ENCODE results near the gene FAM222B.

FAM222B gene

GRCh38 chr17:28842282-28843012 is at the start of gene FAM222B:
Gene FAM222B, minus strand, starts transcription at chr17:28842790. Its CDS starts 76,123 bp downstream, at chr17:28766667.
- Mint-ChIP-seq H3K4me3 (peak within 1 kb of the TSS; percentile 93), H3K36me3 (no peaks in the 10 kb centered on the region), H3K9me3 (no peaks in the 10 kb centered on the region), H3K27me3 (no peaks in the 10 kb centered on the region), H3K27ac (peak within 1 kb of the TSS; percentile 91), H3K4me1 (peaks cover 23% of the 10 kb centered on the region)
- ATAC-seq, result peak; percentile 99

- Mint-ChIP-seq H3K27ac (peak overlapping the region; percentile 100), H3K36me3 (peaks cover 38% of the 10 kb centered on the region), H3K27me3 (no peaks in the 10 kb centered on the region), H3K4me1 (peaks cover 85% of the 10 kb centered on the region), H3K4me3 (no peak overlapping the region), H3K9me3 (no peaks in the 10 kb centered on the region)
- ATAC-seq, result no peak
Observed at GRCh38 chr17:28892024-28892423, 49.4 kb upstream of the FAM222B start.

GRCh38 chr17:28891201-28891600 is 48.6 kb upstream of the FAM222B start:
- H3K4me1 Mint-ChIP-seq, result peaks cover 85% of the 10 kb centered on the region
- peaks cover 43% of the 10 kb centered on the region for H3K36me3 Mint-ChIP-seq
- H3K4me3 Mint-ChIP-seq, result peak overlapping the region; percentile 56
- no peak for ATAC-seq
- H3K9me3 Mint-ChIP-seq, result no peaks in the 10 kb centered on the region
- H3K27ac Mint-ChIP-seq, result peak overlapping the region; percentile 100
- no peaks in the 10 kb centered on the region for H3K27me3 Mint-ChIP-seq

GRCh38 chr17:28889996-28890395 is 47.4 kb upstream of the FAM222B start:
- peaks cover 48% of the 10 kb centered on the region for H3K36me3 Mint-ChIP-seq
- no peaks in the 10 kb centered on the region for H3K27me3 Mint-ChIP-seq
- peaks cover 86% of the 10 kb centered on the region for H3K4me1 Mint-ChIP-seq
- H3K9me3 Mint-ChIP-seq, result no peaks in the 10 kb centered on the region
- H3K4me3 Mint-ChIP-seq, result peak overlapping the region; percentile 78
- ATAC-seq, result no peak
- H3K27ac Mint-ChIP-seq, result peak overlapping the region; percentile 100

- Mint-ChIP-seq H3K27ac (peak overlapping the region; percentile 100), H3K27me3 (no peaks in the 10 kb centered on the region), H3K4me1 (peaks cover 95% of the 10 kb centered on the region), H3K36me3 (peaks cover 58% of the 10 kb centered on the region), H3K9me3 (no peaks in the 10 kb centered on the region), H3K4me3 (peak overlapping the region; percentile 78)
- peak; percentile 86 for ATAC-seq
Observed at GRCh38 chr17:28888832-28889231, 46.2 kb upstream of the FAM222B start.

GRCh38 chr17:28887871-28888471 is 45.4 kb upstream of the FAM222B start:
- ATAC-seq, result peak; percentile 89
- H3K27me3 Mint-ChIP-seq, result no peaks in the 10 kb centered on the region
- H3K36me3 Mint-ChIP-seq, result peaks cover 59% of the 10 kb centered on the region
- peaks cover 93% of the 10 kb centered on the region for H3K4me1 Mint-ChIP-seq
- peak overlapping the region; percentile 78 for H3K4me3 Mint-ChIP-seq
- H3K27ac Mint-ChIP-seq, result peak overlapping the region; percentile 100
- H3K9me3 Mint-ChIP-seq, result no peaks in the 10 kb centered on the region

- peak overlapping the region; percentile 10 for H3K4me3 Mint-ChIP-seq
- H3K9me3 Mint-ChIP-seq, result no peaks in the 10 kb centered on the region
- peaks cover 75% of the 10 kb centered on the region for H3K4me1 Mint-ChIP-seq
- no peak for ATAC-seq
- no peaks in the 10 kb centered on the region for H3K27me3 Mint-ChIP-seq
- H3K27ac Mint-ChIP-seq, result peak overlapping the region; percentile 100
- H3K36me3 Mint-ChIP-seq, result peaks cover 59% of the 10 kb centered on the region
Observed at GRCh38 chr17:28885951-28886350, 43.4 kb upstream of the FAM222B start.

GRCh38 chr17:28885363-28885762 is 42.8 kb upstream of the FAM222B start:
- Mint-ChIP-seq H3K4me3 (no peak overlapping the region), H3K36me3 (peaks cover 57% of the 10 kb centered on the region), H3K9me3 (no peaks in the 10 kb centered on the region), H3K27me3 (no peaks in the 10 kb centered on the region), H3K27ac (peak overlapping the region; percentile 56), H3K4me1 (peaks cover 69% of the 10 kb centered on the region)
- no peak for ATAC-seq

GRCh38 chr17:28883967-28884702 is 41.5 kb upstream of the FAM222B start:
- Mint-ChIP-seq H3K27me3 (no peaks in the 10 kb centered on the region), H3K27ac (peak overlapping the region; percentile 56), H3K36me3 (peaks cover 69% of the 10 kb centered on the region)

GRCh38 chr17:28882154-28882895 is 39.7 kb upstream of the FAM222B start:
- no peak overlapping the region for H3K27ac Mint-ChIP-seq
- no peaks in the 10 kb centered on the region for H3K27me3 Mint-ChIP-seq
- peaks cover 43% of the 10 kb centered on the region for H3K4me1 Mint-ChIP-seq
- H3K36me3 Mint-ChIP-seq, result peaks cover 78% of the 10 kb centered on the region
- no peak overlapping the region for H3K4me3 Mint-ChIP-seq
- no peak for ATAC-seq
- no peaks in the 10 kb centered on the region for H3K9me3 Mint-ChIP-seq

More at GRCh38 chr17:28883967-28884702, 41.5 kb upstream of the FAM222B start:
- H3K9me3 Mint-ChIP-seq, result no peaks in the 10 kb centered on the region
- ATAC-seq, result no peak
- no peak overlapping the region for H3K4me3 Mint-ChIP-seq
- peaks cover 61% of the 10 kb centered on the region for H3K4me1 Mint-ChIP-seq

- Mint-ChIP-seq H3K4me3 (no peak overlapping the region), H3K9me3 (no peaks in the 10 kb centered on the region), H3K36me3 (peaks cover 74% of the 10 kb centered on the region), H3K4me1 (peaks cover 40% of the 10 kb centered on the region), H3K27ac (no peak overlapping the region), H3K27me3 (no peaks in the 10 kb centered on the region)
- no peak for ATAC-seq
Observed at GRCh38 chr17:28881533-28882056, 39.0 kb upstream of the FAM222B start.

- Mint-ChIP-seq H3K36me3 (peaks cover 65% of the 10 kb centered on the region), H3K4me1 (peaks cover 38% of the 10 kb centered on the region), H3K27ac (no peak overlapping the region), H3K9me3 (no peaks in the 10 kb centered on the region), H3K27me3 (no peaks in the 10 kb centered on the region), H3K4me3 (no peak overlapping the region)
- ATAC-seq, result no peak
Observed at GRCh38 chr17:28880572-28880945, 38.0 kb upstream of the FAM222B start.

- Mint-ChIP-seq H3K27ac (no peak overlapping the region), H3K36me3 (peaks cover 59% of the 10 kb centered on the region)
Observed at GRCh38 chr17:28879886-28880571, 37.4 kb upstream of the FAM222B start.

GRCh38 chr17:28878981-28879380 is 36.4 kb upstream of the FAM222B start:
- no peak overlapping the region for H3K27ac Mint-ChIP-seq
- H3K4me3 Mint-ChIP-seq, result no peak overlapping the region
- peak; percentile 50 for ATAC-seq
- peaks cover 23% of the 10 kb centered on the region for H3K4me1 Mint-ChIP-seq
- no peaks in the 10 kb centered on the region for H3K27me3 Mint-ChIP-seq
- no peaks in the 10 kb centered on the region for H3K9me3 Mint-ChIP-seq
- peaks cover 49% of the 10 kb centered on the region for H3K36me3 Mint-ChIP-seq

More at GRCh38 chr17:28879886-28880571, 37.4 kb upstream of the FAM222B start:
- Mint-ChIP-seq H3K27me3 (no peaks in the 10 kb centered on the region), H3K9me3 (no peaks in the 10 kb centered on the region), H3K4me3 (no peak overlapping the region), H3K4me1 (peaks cover 33% of the 10 kb centered on the region)
- ATAC-seq, result no peak

Measured in stimulated activated memory B cell treated with anti-CD40 and anti-IgM and Interleukin-4, amounts not matched to agents 10 μg/mL and 1 μg/mL and 100 μg/mL, for 72 hours (primary cell).